Left colon (tissue), 2 donors: Measurements from ENCODE around the gene FEM1A. TPM values are rescaled to one million over a fixed set of nuclear protein-coding genes. Genes with fewer than 3 reads are reported as not detected.
"Not testable (repeated sequence)": the region's sequence is repeated elsewhere in the genome, so short reads cannot be mapped to it uniquely, and the experiment has no call there.

Experiments used
- ATAC-seq: fragments of 200-7000 bp; cut with Tn5 transposase; one replicate; pipeline ENCODE4 v1.9.1; 2020; ENCODE audit warnings: mild to moderate bottlenecking, moderate library complexity
- DNase-seq, 2 donors: peaks; one replicate each; pipeline ENCODE4 v3.0.0-alpha.2; 2020
- intact Hi-C, 2 donors: fragments of 100-400 bp; cut with DNase I in 1 of 2; cut with micrococcal nuclease in 1 of 2; formaldehyde crosslinking; loops; one replicate each; pipeline versions ENCODE4 v1.11.2 to v1.14.0; 2022; cut with DNase I, micrococcal nuclease
- total RNA-seq, 2 donors: library from RNA; stranded (reverse); fragmentation: NEBNext Ultra II Directional; extraction: Animal tissue kit (Norgen Biotek cat#: 25700); gene quantifications; one replicate each; pipeline ENCODE4 v1.2.1, GENCODE V29; 2021
- donor health status: DM: no; HTN: no; CAD: no.
- donor health status: DM: yes; HTN: yes; CAD: no.

The FEM1A gene
- total RNA-seq, 2 donors from 2014 or later = 10.9 to 11.2 TPM

- intact Hi-C loops = loop anchor here in 1 of 2 donors (5.0 kb wide), 1 partner anchor 70 kb away; no protein-coding TSS in a partner anchor
- ATAC-seq (no peak), DNase-seq (no peak)
These were observed 11.2 kb downstream of the FEM1A start for GRCh38 chr19:4802711-4803110.

GRCh38 chr19:4803736-4804695 lies 12.5 kb downstream of the FEM1A start:
- peak; percentile 76 for ATAC-seq

GRCh38 chr19:4805140-4805539 lies 13.6 kb downstream of the FEM1A start:
- ATAC-seq, DNase-seq: not testable (repeated sequence)
- intact Hi-C loops = loop anchor here in 1 of 2 donors (5.0 kb wide), 1 partner anchor 47 kb away; no protein-coding TSS in a partner anchor

More at GRCh38 chr19:4803736-4804695, 12.5 kb downstream of the FEM1A start:
- peak in 1 of 2 donors; percentile 66 for DNase-seq
- intact Hi-C loops = loop anchor here in 1 of 2 donors (5.0 kb wide), 1 partner anchor 72 kb away; no protein-coding TSS in a partner anchor

- intact Hi-C loops = loop anchor here in 1 of 2 donors (5.0 kb wide), 1 partner anchor 46 kb away; no protein-coding TSS in a partner anchor
- ATAC-seq (no peak), DNase-seq (no peak)
These were observed 14.8 kb downstream of the FEM1A start for GRCh38 chr19:4806384-4806783.

- DNase-seq (no peak), ATAC-seq (no peak)
- intact Hi-C loops = loop anchor here in 1 of 2 donors (5.0 kb wide), 1 partner anchor 45 kb away; no protein-coding TSS in a partner anchor
These were observed 15.7 kb downstream of the FEM1A start for GRCh38 chr19:4807188-4807587.

GRCh38 chr19:4811328-4812131 lies 20.0 kb downstream of the FEM1A start:
- peak; percentile 73 to 89 for DNase-seq
- peak; percentile 56 for ATAC-seq
- intact Hi-C loops = loop anchor here in 1 of 2 donors (2.0 kb wide), 1 partner anchor 37 kb away; no protein-coding TSS in a partner anchor

- no peak for ATAC-seq
- intact Hi-C loops = no loop called here
- no peak for DNase-seq
These were observed 23.3 kb downstream of the FEM1A start for GRCh38 chr19:4814625-4815425.

- DNase-seq (peak; percentile 89 to 93), ATAC-seq (peak; percentile 88)
- intact Hi-C loops = no loop called here
These were observed 24.1 kb downstream of the FEM1A start for GRCh38 chr19:4815426-4816201.

- intact Hi-C loops = no loop called here
- DNase-seq (no peak), ATAC-seq (no peak)
These were observed 24.8 kb downstream of the FEM1A start for GRCh38 chr19:4816202-4816949.

- ATAC-seq (no peak), DNase-seq (no peak)
- intact Hi-C loops = no loop called here
These were observed 25.4 kb downstream of the FEM1A start for GRCh38 chr19:4816950-4817278.

GRCh38 chr19:4817467-4818277 lies 26.1 kb downstream of the FEM1A start:
- ATAC-seq (no peak), DNase-seq (no peak)
- intact Hi-C loops = no loop called here

GRCh38 chr19:4821265-4821664 lies 29.7 kb downstream of the FEM1A start:
- DNase-seq (no peak), ATAC-seq (no peak)
- intact Hi-C loops = no loop called here

GRCh38 chr19:4822354-4822753 lies 30.8 kb downstream of the FEM1A start:
- ATAC-seq, DNase-seq, intact Hi-C loops: not testable (repeated sequence)

GRCh38 chr19:4823577-4823976 lies 32.0 kb downstream of the FEM1A start:
- intact Hi-C loops = no loop called here
- ATAC-seq = no peak
- no peak for DNase-seq

GRCh38 chr19:4829001-4829712 lies 37.6 kb downstream of the FEM1A start:
- DNase-seq = peak; percentile 61 to 64
- intact Hi-C loops = no loop called here
- ATAC-seq = peak; percentile 61

- intact Hi-C loops = no loop called here
- DNase-seq (no peak), ATAC-seq (no peak)
These were observed 38.8 kb downstream of the FEM1A start for GRCh38 chr19:4830332-4830731.
